NB4 (cell line): ENCODE data around the gene MYORG.

Experiments used
- MAX ChIP-seq: IDR thresholded peaks from 2 replicates; pipeline ENCODE4 v1.6.1; 2011; ENCODE audit warnings: low read depth, low read length
- MYC ChIP-seq: IDR thresholded peaks from 2 replicates; pipeline ENCODE4 v1.6.1; 2011; ENCODE audit warnings: low read depth, low read length
- POLR2A ChIP-seq: IDR thresholded peaks from 2 replicates; pipeline ENCODE4 v1.6.1; 2011; ENCODE audit warnings: mild to moderate bottlenecking; ENCODE audit not compliant: insufficient read length; ENCODE audit errors: extremely low read depth
- TF ChIP-seq, protein P1 (sequence below): IDR thresholded peaks from one replicate; pipeline ENCODE4 v1.5.1; 2012; ENCODE audit warnings: low read depth, low read length

DNA sequence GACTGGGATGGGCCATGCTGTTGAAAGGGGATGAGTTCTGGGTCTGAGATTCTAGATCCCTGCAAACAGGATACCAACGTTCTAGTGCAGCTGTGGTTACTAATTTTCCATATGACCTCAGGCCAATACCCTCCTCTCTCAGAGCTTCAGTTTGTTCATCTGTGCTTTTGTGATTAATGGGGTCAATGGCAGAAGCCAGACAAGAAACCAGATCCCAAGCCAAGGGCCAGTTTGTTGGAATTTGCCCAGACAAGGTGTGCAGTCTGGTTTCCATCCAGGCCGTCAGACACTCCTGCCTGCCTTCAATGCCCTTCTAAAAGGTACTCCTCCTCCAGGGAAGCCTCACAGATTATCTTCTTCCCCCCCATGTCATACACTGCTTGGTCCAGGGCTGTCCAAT, 11.4 kb downstream of the MYORG start:
- TF ChIP-seq, protein P1, sequence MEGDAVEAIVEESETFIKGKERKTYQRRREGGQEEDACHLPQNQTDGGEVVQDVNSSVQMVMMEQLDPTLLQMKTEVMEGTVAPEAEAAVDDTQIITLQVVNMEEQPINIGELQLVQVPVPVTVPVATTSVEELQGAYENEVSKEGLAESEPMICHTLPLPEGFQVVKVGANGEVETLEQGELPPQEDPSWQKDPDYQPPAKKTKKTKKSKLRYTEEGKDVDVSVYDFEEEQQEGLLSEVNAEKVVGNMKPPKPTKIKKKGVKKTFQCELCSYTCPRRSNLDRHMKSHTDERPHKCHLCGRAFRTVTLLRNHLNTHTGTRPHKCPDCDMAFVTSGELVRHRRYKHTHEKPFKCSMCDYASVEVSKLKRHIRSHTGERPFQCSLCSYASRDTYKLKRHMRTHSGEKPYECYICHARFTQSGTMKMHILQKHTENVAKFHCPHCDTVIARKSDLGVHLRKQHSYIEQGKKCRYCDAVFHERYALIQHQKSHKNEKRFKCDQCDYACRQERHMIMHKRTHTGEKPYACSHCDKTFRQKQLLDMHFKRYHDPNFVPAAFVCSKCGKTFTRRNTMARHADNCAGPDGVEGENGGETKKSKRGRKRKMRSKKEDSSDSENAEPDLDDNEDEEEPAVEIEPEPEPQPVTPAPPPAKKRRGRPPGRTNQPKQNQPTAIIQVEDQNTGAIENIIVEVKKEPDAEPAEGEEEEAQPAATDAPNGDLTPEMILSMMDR: no peak
- TF ChIP-seq POLR2A (no peak), MYC (no peak), MAX (no peak)
